ENCODE data around the gene NELFB. TPM values are rescaled to one million over a fixed set of nuclear protein-coding genes. Genes with fewer than 3 reads are reported as not detected.
"Not testable (repeated sequence)": the region's sequence is repeated elsewhere in the genome, so short reads cannot be mapped to it uniquely, and the experiment has no call there.

Gene NELFB
- total RNA-seq, 4 donors from 2014 or later = 29.8 to 39.1 (median 32.4) TPM

DNA sequence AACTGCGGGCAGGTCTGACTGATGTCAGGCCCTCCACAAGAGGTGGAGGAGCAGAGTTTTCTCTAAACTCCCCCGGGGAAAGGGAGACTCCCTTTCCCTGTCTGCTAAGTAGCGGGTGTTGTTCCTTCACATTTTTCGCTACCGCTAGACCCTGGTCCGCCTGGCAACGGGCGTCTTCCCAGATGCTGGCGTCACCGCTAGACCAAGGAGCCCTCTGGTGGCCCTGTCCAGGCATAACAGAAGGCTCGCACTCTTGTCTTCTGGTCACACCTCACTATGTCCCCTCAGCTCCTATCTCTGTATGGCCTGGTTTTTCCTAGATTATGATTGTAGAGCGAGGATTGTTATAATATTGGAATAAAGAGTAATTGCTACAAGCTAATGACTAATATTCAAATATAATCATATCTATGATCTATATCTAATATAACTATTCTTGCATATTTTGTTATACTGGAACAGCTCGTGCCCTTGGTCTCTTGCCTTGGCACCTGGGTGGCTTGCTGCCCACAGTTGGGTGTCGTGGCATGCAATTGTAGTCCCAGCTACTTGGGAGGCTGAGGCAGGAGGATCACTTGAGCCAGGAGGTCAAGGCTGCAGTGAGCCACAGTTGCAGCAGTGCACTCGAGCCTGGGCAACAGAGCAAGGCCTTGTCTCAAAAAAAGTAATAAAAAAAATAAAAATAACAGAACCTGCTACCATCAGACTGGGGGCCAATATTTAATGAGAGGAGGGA lies 7.2 kb downstream of the NELFB start:
- H3K36me3 ChIP-seq = peaks cover 20 to 37% of the 10 kb centered on the region in 2 donors
- TF ChIP-seq, protein P1, sequence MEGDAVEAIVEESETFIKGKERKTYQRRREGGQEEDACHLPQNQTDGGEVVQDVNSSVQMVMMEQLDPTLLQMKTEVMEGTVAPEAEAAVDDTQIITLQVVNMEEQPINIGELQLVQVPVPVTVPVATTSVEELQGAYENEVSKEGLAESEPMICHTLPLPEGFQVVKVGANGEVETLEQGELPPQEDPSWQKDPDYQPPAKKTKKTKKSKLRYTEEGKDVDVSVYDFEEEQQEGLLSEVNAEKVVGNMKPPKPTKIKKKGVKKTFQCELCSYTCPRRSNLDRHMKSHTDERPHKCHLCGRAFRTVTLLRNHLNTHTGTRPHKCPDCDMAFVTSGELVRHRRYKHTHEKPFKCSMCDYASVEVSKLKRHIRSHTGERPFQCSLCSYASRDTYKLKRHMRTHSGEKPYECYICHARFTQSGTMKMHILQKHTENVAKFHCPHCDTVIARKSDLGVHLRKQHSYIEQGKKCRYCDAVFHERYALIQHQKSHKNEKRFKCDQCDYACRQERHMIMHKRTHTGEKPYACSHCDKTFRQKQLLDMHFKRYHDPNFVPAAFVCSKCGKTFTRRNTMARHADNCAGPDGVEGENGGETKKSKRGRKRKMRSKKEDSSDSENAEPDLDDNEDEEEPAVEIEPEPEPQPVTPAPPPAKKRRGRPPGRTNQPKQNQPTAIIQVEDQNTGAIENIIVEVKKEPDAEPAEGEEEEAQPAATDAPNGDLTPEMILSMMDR (IDR thresholded peaks at IDR 0.05) = peak in 5 of 6 experiments; percentile 14 to 53 (median 38)
- 39 to 44% methylated on average over 15 of the region's 15 CpGs for WGBS, 2 donors

DNA sequence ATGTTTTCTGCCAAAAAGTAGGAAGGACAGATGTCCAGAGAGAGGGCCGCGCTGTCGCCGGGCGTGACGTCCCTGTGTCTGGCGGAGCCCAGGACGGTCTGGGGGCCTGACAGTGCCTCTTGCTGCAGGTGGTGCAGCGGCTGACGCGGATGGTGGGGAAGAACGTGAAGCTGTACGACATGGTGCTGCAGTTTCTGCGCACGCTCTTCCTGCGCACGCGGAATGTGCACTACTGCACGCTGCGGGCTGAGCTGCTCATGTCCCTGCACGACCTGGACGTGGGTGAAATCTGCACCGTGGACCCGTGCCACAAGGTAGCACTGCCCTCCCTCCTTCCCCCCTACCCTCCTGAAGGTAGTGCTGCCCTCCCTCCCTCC lies 7.8 kb downstream of the NELFB start:
- WGBS, 2 donors = 91 to 92% methylated on average over 24 of the region's 24 CpGs
- no peaks in the 10 kb centered on the region for H3K9me3 ChIP-seq
- intact Hi-C loops (cut with DNase I) = no loop called here

More for the DNA sequence above, 7.2 kb downstream of the NELFB start:
- H3K9me3 ChIP-seq; intact Hi-C loops (cut with DNase I); H3K27ac ChIP-seq; H3K4me1 ChIP-seq; H3K27me3 ChIP-seq; H3K4me3 ChIP-seq (replicated peaks in 1 of 3): not testable (repeated sequence)
- DNase-seq = peak; percentile 55 to 59

DNA sequence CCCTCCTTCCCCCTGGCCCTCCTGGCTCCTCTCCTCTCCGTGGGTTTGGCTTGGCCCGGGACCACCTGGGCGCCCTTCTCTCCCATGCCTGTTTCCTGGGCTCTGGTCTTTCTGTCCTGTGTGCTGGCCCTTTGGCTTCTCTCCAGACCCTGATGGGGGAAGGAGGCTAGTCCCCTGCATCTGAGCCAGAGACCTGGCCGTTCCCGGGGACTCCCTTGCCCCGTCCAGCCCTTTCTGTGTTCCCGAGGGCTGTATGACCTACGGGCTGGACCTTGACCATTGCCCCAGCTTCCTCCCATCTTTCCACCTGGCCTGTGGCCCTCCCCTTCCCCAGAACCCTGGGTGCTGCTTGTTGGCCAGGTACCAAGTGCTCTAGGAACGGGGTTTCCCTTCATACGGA lies 8.4 kb downstream of the NELFB start:
- DNase-seq = no peak
- no peak overlapping the region for H3K27ac ChIP-seq
- no peak overlapping the region for H3K4me3 ChIP-seq (replicated peaks in 1 of 3)
- TF ChIP-seq POLR2A (IDR thresholded peaks at IDR 0.05) = no peak
- TF ChIP-seq, protein P1 (IDR thresholded peaks at IDR 0.05) = no peak
- no peaks in the 10 kb centered on the region for H3K9me3 ChIP-seq
- peaks cover 20 to 37% of the 10 kb centered on the region in 2 donors for H3K36me3 ChIP-seq
- no peaks in the 10 kb centered on the region for H3K27me3 ChIP-seq
- intact Hi-C loops (cut with DNase I) = no loop called here
- WGBS, 2 donors = 91 to 95% methylated on average over 8 to 10 of the region's 10 CpGs
- no peaks in the 10 kb centered on the region for H3K4me1 ChIP-seq

More for the DNA sequence above, 7.8 kb downstream of the NELFB start:
- Histone ChIP-seq H3K27ac (no peak overlapping the region), H3K4me1 (no peaks in the 10 kb centered on the region), H3K4me3 (replicated peaks in 1 of 3) (no peak overlapping the region), H3K27me3 (no peaks in the 10 kb centered on the region), H3K36me3 (peaks cover 20 to 37% of the 10 kb centered on the region in 2 donors)
- no peak for TF ChIP-seq POLR2A (IDR thresholded peaks at IDR 0.05)
- TF ChIP-seq, protein P1 (IDR thresholded peaks at IDR 0.05) = no peak
- DNase-seq = no peak

DNA sequence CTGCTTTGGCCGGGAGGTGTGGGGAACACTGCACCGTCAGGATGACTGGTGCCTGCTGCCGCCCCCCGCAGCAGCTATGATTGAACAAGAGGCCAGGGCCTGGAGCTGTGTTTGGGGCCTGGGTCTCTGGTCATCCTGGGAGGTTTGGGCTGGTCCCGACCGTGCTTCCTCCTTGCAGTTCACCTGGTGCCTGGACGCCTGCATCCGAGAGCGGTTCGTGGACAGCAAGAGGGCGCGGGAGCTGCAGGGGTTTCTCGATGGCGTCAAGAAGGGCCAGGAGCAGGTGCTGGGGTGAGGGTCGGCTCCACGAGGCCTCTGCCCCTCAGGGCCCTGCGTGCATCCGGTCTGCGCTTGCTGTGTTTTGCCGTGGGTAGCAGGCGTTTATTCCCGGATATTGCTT lies 8.9 kb downstream of the NELFB start:
- H3K4me3 ChIP-seq (replicated peaks in 1 of 3) = no peak overlapping the region
- TF ChIP-seq POLR2A (IDR thresholded peaks at IDR 0.05) = no peak
- TF ChIP-seq, protein P1 (IDR thresholded peaks at IDR 0.05) = no peak
- intact Hi-C loops (cut with DNase I) = no loop called here
- no peaks in the 10 kb centered on the region for H3K27me3 ChIP-seq
- peaks cover 0 to 5% of the 10 kb centered on the region in 2 donors for H3K4me1 ChIP-seq
- H3K9me3 ChIP-seq = no peaks in the 10 kb centered on the region
- WGBS, 2 donors = 93 to 95% methylated on average over 19 to 22 of the region's 22 CpGs
- DNase-seq = no peak
- no peak overlapping the region for H3K27ac ChIP-seq
- peaks cover 20 to 34% of the 10 kb centered on the region in 2 donors for H3K36me3 ChIP-seq

DNA sequence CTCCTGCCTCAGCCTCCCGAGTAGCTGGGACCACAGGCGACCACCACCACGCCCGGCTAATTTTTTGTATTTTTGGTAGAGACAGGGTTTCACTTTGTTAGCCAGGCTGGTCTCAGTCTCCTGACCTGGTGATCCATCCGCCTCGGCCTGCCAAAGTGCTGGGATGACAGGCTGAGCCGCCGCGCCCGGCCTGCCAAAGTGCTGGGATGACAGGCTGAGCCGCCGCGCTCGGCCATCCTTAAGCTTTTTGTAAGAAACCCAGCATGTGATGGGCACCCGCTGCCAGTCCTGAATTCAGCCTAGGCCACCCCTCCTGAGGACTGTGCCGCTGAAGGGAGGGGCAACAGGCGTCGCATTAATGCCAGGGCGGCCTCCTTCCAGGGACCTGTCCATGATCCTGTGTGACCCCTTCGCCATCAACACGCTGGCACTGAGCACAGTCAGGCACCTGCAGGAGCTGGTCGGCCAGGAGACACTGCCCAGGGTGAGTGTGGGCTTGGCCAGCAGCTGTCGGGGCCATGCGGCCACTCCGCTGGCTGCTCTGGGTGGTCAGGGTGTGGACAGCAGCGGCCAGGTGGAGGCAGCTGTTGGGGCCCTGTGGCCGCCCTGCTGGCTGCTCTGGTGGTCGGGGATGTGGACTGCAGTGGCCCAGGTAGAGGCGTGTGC lies 10.5 kb downstream of the NELFB start:
- peaks cover 20 to 34% of the 10 kb centered on the region in 2 donors for H3K36me3 ChIP-seq
- DNase-seq = no peak
- no peaks in the 10 kb centered on the region for H3K9me3 ChIP-seq
- intact Hi-C loops (cut with DNase I) = no loop called here
- H3K27me3 ChIP-seq = no peaks in the 10 kb centered on the region
- TF ChIP-seq, protein P1 (IDR thresholded peaks at IDR 0.05) = no peak
- TF ChIP-seq POLR2A (IDR thresholded peaks at IDR 0.05) = no peak
- H3K27ac ChIP-seq = no peak overlapping the region
- H3K4me3 ChIP-seq (replicated peaks in 1 of 3) = no peak overlapping the region
- H3K4me1 ChIP-seq = peaks cover 0 to 5% of the 10 kb centered on the region in 2 donors
- 87 to 93% methylated on average over 17 to 23 of the region's 29 CpGs for WGBS, 2 donors

Measured in thyroid gland (tissue), 4 donors.